ENCODE results near the gene ERN1.

GRCh38 chr17:64173646-64174045 lies 43.7 kb upstream of the ERN1 start:
- TF ChIP-seq ATF2 (CRISPR knock-in tag; IDR thresholded peaks at IDR 0.05; ENCODE audit: borderline replicate concordance, low read depth) (no peak), NR2C2 (CRISPR knock-in tag; IDR thresholded peaks at IDR 0.05) (no peak), MXD4 (CRISPR knock-in tag; IDR thresholded peaks at IDR 0.05; ENCODE audit: borderline replicate concordance) (no peak), CTCF (IDR thresholded peaks at IDR 0.05) (no peak), FOXJ3 (CRISPR knock-in tag; IDR thresholded peaks at IDR 0.05; ENCODE audit: borderline replicate concordance) (no peak), ESRRA (CRISPR knock-in tag; IDR thresholded peaks at IDR 0.05; ENCODE audit: borderline replicate concordance) (no peak), ZNF263 (CRISPR knock-in tag; IDR thresholded peaks at IDR 0.05; ENCODE audit: low read depth) (no peak), SOX15 (CRISPR knock-in tag; IDR thresholded peaks at IDR 0.05) (no peak), ZNF138 (CRISPR knock-in tag; conservative IDR thresholded peaks at IDR 0.05) (no peak), GTF2I (CRISPR knock-in tag; conservative IDR thresholded peaks at IDR 0.05) (no peak), NFYB (CRISPR knock-in tag; conservative IDR thresholded peaks at IDR 0.05; ENCODE audit: low read depth) (no peak)

Measured in WTC11 (cell line).